ENCODE results near the gene SP140. TPM values are rescaled to one million over a fixed set of nuclear protein-coding genes. Genes with fewer than 3 reads are reported as not detected.

The SP140 gene
- total and polyA plus RNA-seq, 8 donors, result 0.12 to 1.5 (median 0.34) TPM

- FAIRE-seq, result no peak
- H3K4me3 ChIP-seq, result no peak overlapping the region
- H3K36me3 ChIP-seq, result peaks cover 0 to 41% (median 14%) of the 10 kb centered on the region in 3 donors
- no peaks in the 10 kb centered on the region for H3K9me3 ChIP-seq
- no peaks in the 10 kb centered on the region for H3K4me1 ChIP-seq
- no peak for DNase-seq
- ATAC-seq, result no peak
- H3K27ac ChIP-seq, result no peak overlapping the region
- TF ChIP-seq CTCF (IDR thresholded peaks at IDR 0.05), result no peak
- intact Hi-C loops (cut with DNase I), result no loop called here
- H3K27me3 ChIP-seq, result no peaks in the 10 kb centered on the region
- 89 to 94% methylated on average over 2 of the region's 2 CpGs for WGBS, 2 donors
Measured at GRCh38 chr2:230205721-230206120, 19.8 kb upstream of the SP140 start.

GRCh38 chr2:230208576-230208975 lies 17.0 kb upstream of the SP140 start:
- Histone ChIP-seq H3K9me3 (no peaks in the 10 kb centered on the region), H3K4me3 (no peak overlapping the region), H3K27ac (no peak overlapping the region), H3K36me3 (peaks cover 0 to 47% (median 14%) of the 10 kb centered on the region in 3 donors), H3K4me1 (no peaks in the 10 kb centered on the region), H3K27me3 (no peaks in the 10 kb centered on the region)
- no peak for DNase-seq
- no peak for ATAC-seq
- TF ChIP-seq CTCF (IDR thresholded peaks at IDR 0.05), result no peak
- intact Hi-C loops (cut with DNase I), result no loop called here
- FAIRE-seq, result no peak

DNA sequence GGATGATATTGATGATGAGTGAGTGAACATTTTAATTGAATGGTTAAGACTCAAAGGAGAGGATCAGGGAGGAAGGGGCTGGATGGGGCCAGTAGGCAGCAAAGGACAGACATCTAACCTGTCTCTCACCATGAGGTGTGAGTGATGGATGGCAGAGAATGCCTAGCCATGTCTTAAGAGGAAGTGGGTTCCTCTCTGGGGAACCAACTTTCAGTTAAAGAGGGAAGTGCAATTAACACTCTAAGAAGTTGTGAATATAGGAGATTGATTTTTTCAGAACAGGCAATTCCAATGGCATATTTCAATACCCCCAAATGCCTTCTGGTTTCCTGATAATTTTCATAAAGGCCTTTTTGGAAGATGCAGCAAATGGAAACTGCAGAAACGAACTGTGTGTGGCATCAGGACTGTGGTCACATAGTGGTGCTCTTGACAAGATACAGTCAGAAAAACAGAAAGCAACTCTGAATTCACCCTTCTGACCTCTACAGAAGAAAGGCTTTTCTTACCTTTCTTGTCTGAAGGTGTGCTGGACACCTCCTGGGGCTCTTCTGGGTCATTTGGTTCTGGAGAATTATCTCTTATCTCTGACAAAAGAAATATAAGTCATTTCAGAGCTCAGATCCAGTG lies 16.0 kb upstream of the SP140 start:
- DNase-seq, result no peak
- intact Hi-C loops (cut with DNase I), result no loop called here
- FAIRE-seq, result no peak
- H3K4me1 ChIP-seq, result no peaks in the 10 kb centered on the region
- no peak for ATAC-seq
- H3K4me3 ChIP-seq, result no peak overlapping the region
- no peak overlapping the region for H3K27ac ChIP-seq
- WGBS, 2 donors, result 87 to 96% methylated on average over 1 of the region's 1 CpG
- H3K27me3 ChIP-seq, result no peaks in the 10 kb centered on the region
- no peak for TF ChIP-seq CTCF (IDR thresholded peaks at IDR 0.05)
- peaks cover 0 to 47% (median 14%) of the 10 kb centered on the region in 3 donors for H3K36me3 ChIP-seq
- no peaks in the 10 kb centered on the region for H3K9me3 ChIP-seq

GRCh38 chr2:230216489-230216888 lies 9.0 kb upstream of the SP140 start:
- ATAC-seq, result no peak
- 91 to 100% methylated on average over 1 of the region's 1 CpG for WGBS, 2 donors
- no peak overlapping the region for H3K4me3 ChIP-seq
- H3K27me3 ChIP-seq, result no peaks in the 10 kb centered on the region
- peaks cover 3 to 21% (median 7%) of the 10 kb centered on the region in 3 donors for H3K4me1 ChIP-seq
- FAIRE-seq, result no peak
- no peaks in the 10 kb centered on the region for H3K9me3 ChIP-seq
- H3K27ac ChIP-seq, result no peak overlapping the region
- intact Hi-C loops (cut with DNase I), result no loop called here
- H3K36me3 ChIP-seq, result peaks cover 0 to 3% (median 0%) of the 10 kb centered on the region in 3 donors
- TF ChIP-seq CTCF (IDR thresholded peaks at IDR 0.05), result no peak
- DNase-seq, result no peak

GRCh38 chr2:230217424-230217823 lies 8.1 kb upstream of the SP140 start:
- FAIRE-seq, result no peak
- peaks cover 0 to 3% (median 0%) of the 10 kb centered on the region in 3 donors for H3K36me3 ChIP-seq
- intact Hi-C loops (cut with DNase I), result no loop called here
- H3K9me3 ChIP-seq, result no peaks in the 10 kb centered on the region
- no peaks in the 10 kb centered on the region for H3K27me3 ChIP-seq
- H3K27ac ChIP-seq, result no peak overlapping the region
- peaks cover 3 to 21% (median 7%) of the 10 kb centered on the region in 3 donors for H3K4me1 ChIP-seq
- no peak for ATAC-seq
- WGBS, 2 donors, result 89 to 93% methylated on average over 3 of the region's 3 CpGs
- no peak for DNase-seq
- H3K4me3 ChIP-seq, result no peak overlapping the region
- no peak for TF ChIP-seq CTCF (IDR thresholded peaks at IDR 0.05)
